Hepatocyte (in vitro differentiated cells): ENCODE results near the gene PHB1. TPM values are rescaled to one million over a fixed set of nuclear protein-coding genes. Genes with fewer than 3 reads are reported as not detected.

Source experiments
- DNase-seq: peaks from one replicate; pipeline ENCODE4 v3.0.0-alpha.2; 2016; ENCODE audit warnings: low spot score
- H2AFZ ChIP-seq: fragments of 200-600 bp; sonication (generic); 2 replicates; pipeline ENCODE4 v1.6.0; 2016; ENCODE audit warnings: antibody characterized with exemption, mild to moderate bottlenecking
- H3K27ac ChIP-seq: fragments of 200-600 bp; sonication (generic); 2 replicates; pipeline ENCODE4 v1.5.1; 2016; ENCODE audit warnings: mild to moderate bottlenecking
- H3K27me3 ChIP-seq: fragments of 200-600 bp; sonication (generic); 2 replicates; pipeline ENCODE4 v1.6.1; 2016
- H3K36me3 ChIP-seq: fragments of 200-600 bp; sonication (generic); replicated peaks from 2 replicates; pipeline ENCODE4 v1.5.1; 2016; ENCODE audit warnings: low read depth; ENCODE audit not compliant: insufficient read depth
- H3K4me1 ChIP-seq: fragments of 200-600 bp; sonication (generic); 2 replicates; pipeline ENCODE4 v1.5.1; 2016; ENCODE audit warnings: mild to moderate bottlenecking, moderate library complexity; ENCODE audit not compliant: insufficient read depth
- H3K4me2 ChIP-seq: fragments of 200-600 bp; sonication (generic); 2 replicates; pipeline ENCODE4 v1.6.0; 2016
- H3K4me3 ChIP-seq: fragments of 200-600 bp; sonication (generic); 2 replicates; pipeline ENCODE4 v1.5.1; 2016; ENCODE audit warnings: mild to moderate bottlenecking
- H3K79me2 ChIP-seq: fragments of 200-600 bp; sonication (generic); 2 replicates; pipeline ENCODE4 v1.6.0; 2017; ENCODE audit warnings: mild to moderate bottlenecking
- H3K9me2 ChIP-seq: fragments of 200-600 bp; sonication (generic); replicated peaks from 2 replicates; pipeline ENCODE4 v1.6.0; 2017; ENCODE audit warnings: mild to moderate bottlenecking; ENCODE audit not compliant: insufficient read depth
- H3K9me3 ChIP-seq: fragments of 200-600 bp; sonication (generic); 2 replicates; pipeline ENCODE4 v1.5.1; 2016; ENCODE audit warnings: low read depth, mild to moderate bottlenecking
- H4K20me1 ChIP-seq: fragments of 200-600 bp; sonication (generic); 2 replicates; pipeline ENCODE4 v1.6.0; 2016; ENCODE audit warnings: mild to moderate bottlenecking; ENCODE audit not compliant: insufficient read depth, poor library complexity, severe bottlenecking
- EZH2 ChIP-seq: fragments of 200-600 bp; sonication (generic); IDR thresholded peaks from 2 replicates; pipeline ENCODE4 v1.6.1; 2016; ENCODE audit warnings: antibody characterized with exemption, mild to moderate bottlenecking, borderline replicate concordance
- EZH2phosphoT487 ChIP-seq: fragments of 200-600 bp; sonication (generic); IDR thresholded peaks from one replicate; pipeline ENCODE4 v1.6.1; 2018; ENCODE audit warnings: antibody characterized with exemption, mild to moderate bottlenecking, low read depth, moderate library complexity; ENCODE audit not compliant: unreplicated experiment, severe bottlenecking
- WGBS: methylation state at CpG from one replicate; pipeline ENCODE4 v1.1.6; 2016; ENCODE audit warnings: low lambda C conversion rate; ENCODE audit errors: missing lambda C conversion rate; 5-methylcytosine and 5-hydroxymethylcytosine counted together
- polyA plus RNA-seq: library from polyadenylated mRNA; unstranded; fragments of >200 nt; fragmentation: Nextera tagmentation; extraction: Ambion mirVana; gene quantifications from 2 replicates; pipeline ENCODE4 v1.2.1, GENCODE V29; 2016
- total RNA-seq: library from RNA; depleted of rRNA; stranded (reverse); fragments of >200 nt; gene quantifications from 2 replicates; pipeline ENCODE4 v1.2.3, GENCODE V29; 2014
- TF ChIP-seq, protein P1 (sequence below): fragments of 200-600 bp; sonication (generic); IDR thresholded peaks from 2 replicates; pipeline ENCODE4 v1.5.1; 2016; ENCODE audit warnings: antibody characterized with exemption, mild to moderate bottlenecking; ENCODE audit not compliant: poor library complexity

The PHB1 gene
- total and polyA plus RNA-seq, 2 experiments from 2014 or later: 114 to 171 TPM

DNA sequence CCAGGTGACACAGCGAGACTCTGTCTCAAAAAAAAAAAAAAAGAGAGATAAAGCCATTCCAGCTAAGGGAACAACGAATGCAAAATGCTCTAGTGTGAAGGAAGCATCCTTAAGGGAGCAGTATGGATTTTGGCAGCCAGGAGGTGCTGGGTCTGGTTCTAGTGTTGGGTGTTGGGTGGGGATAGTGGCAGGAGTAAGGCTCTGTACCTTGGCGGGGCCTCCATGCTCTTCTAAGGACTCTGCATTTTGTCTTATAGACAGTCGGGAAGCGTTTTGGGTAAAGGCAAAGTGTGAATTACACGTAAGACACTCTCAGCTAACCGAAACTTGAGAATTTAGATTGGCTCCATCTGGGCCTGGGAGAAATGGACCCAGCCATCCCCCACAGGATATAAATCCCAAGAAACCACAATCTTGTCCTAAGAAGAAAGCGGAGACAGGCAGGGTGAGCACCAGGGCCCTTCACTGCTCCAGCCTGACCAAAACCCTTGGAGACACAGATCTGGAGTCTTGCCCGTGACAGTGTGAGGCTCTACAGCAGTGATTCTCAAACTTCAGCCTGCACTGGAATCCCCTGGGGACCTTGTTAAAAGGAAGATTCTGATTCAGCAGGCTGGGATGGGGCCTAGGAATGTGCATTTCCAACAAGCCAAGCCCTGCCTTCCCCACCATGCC lies 33.1 kb upstream of the PHB1 start:
- no peaks in the 10 kb centered on the region for H3K9me2 ChIP-seq
- no peak for DNase-seq
- peaks cover under 1% of the 10 kb centered on the region for H3K27me3 ChIP-seq
- H3K4me1 ChIP-seq: peaks cover 5% of the 10 kb centered on the region
- WGBS: 73% methylated on average over 9 of the region's 9 CpGs
- H3K9me3 ChIP-seq: no peaks in the 10 kb centered on the region
- H2AFZ ChIP-seq: no peak overlapping the region
- H3K36me3 ChIP-seq: no peaks in the 10 kb centered on the region
- TF ChIP-seq EZH2 (no peak), EZH2phosphoT487 (no peak)
- TF ChIP-seq, protein P1, sequence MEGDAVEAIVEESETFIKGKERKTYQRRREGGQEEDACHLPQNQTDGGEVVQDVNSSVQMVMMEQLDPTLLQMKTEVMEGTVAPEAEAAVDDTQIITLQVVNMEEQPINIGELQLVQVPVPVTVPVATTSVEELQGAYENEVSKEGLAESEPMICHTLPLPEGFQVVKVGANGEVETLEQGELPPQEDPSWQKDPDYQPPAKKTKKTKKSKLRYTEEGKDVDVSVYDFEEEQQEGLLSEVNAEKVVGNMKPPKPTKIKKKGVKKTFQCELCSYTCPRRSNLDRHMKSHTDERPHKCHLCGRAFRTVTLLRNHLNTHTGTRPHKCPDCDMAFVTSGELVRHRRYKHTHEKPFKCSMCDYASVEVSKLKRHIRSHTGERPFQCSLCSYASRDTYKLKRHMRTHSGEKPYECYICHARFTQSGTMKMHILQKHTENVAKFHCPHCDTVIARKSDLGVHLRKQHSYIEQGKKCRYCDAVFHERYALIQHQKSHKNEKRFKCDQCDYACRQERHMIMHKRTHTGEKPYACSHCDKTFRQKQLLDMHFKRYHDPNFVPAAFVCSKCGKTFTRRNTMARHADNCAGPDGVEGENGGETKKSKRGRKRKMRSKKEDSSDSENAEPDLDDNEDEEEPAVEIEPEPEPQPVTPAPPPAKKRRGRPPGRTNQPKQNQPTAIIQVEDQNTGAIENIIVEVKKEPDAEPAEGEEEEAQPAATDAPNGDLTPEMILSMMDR: no peak
- no peaks in the 10 kb centered on the region for H4K20me1 ChIP-seq
- no peak overlapping the region for H3K4me3 ChIP-seq
- no peaks in the 10 kb centered on the region for H3K79me2 ChIP-seq
- H3K4me2 ChIP-seq: no peak overlapping the region
- peak overlapping the region; percentile 34 for H3K27ac ChIP-seq

DNA sequence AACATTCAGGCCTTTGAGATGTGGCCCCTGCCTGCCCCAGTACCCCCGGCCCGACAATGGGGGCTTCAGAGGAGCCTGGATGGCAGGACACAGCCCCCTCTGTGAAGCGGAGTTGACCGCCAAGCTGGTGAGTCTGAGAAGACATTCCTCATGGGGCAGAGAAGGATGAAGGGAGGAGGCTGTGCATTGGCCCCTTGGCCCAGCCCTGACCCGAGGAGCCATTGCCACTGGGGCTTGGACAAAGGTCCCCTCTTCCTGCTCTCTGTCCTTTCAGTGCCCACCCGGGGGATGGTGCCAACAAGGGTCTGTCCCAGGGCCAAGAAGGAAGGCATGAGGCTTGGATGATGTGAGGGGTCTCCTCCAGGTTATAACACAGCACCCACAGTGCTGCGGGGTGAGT lies 30.9 kb upstream of the PHB1 start:
- Histone ChIP-seq H3K27me3 (peaks cover 10% of the 10 kb centered on the region), H4K20me1 (no peaks in the 10 kb centered on the region), H3K27ac (no peak overlapping the region), H3K4me1 (peaks cover 5% of the 10 kb centered on the region), H3K4me3 (no peak overlapping the region), H3K9me3 (no peaks in the 10 kb centered on the region), H3K4me2 (no peak overlapping the region), H3K36me3 (no peaks in the 10 kb centered on the region), H3K9me2 (no peaks in the 10 kb centered on the region), H2AFZ (no peak overlapping the region), H3K79me2 (no peaks in the 10 kb centered on the region)
- TF ChIP-seq EZH2 (no peak), EZH2phosphoT487 (no peak)
- TF ChIP-seq, protein P1: no peak
- WGBS: 94% methylated on average over 7 of the region's 7 CpGs
- no peak for DNase-seq

DNA sequence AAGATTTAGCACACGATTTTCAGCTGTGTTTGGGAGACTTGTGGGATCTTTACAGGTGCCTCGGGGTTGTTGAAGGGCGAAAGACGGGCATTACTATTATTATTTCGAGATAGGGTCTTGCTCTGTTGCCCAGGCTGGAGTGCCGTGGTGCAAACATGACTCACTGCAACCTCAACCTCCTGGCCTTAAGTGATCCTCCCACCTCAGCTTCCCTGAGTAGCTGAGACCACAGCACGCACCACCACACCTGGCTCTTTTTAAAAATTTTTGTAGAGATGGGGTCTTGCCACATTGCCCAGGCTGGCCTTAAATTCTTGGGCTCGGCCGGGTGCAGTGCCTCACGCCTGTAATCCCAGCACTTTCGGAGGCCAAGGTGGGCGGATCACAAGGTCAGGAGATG lies 29.7 kb upstream of the PHB1 start:
- no peak for DNase-seq
- 93% methylated on average over 11 of the region's 12 CpGs for WGBS
- H3K9me2 ChIP-seq: no peaks in the 10 kb centered on the region
- no peaks in the 10 kb centered on the region for H3K79me2 ChIP-seq
- no peaks in the 10 kb centered on the region for H3K36me3 ChIP-seq
- peaks cover 15% of the 10 kb centered on the region for H3K27me3 ChIP-seq
- H4K20me1 ChIP-seq: no peaks in the 10 kb centered on the region
- no peak for TF ChIP-seq EZH2phosphoT487
- TF ChIP-seq EZH2: no peak
- TF ChIP-seq, protein P1: no peak
- H2AFZ ChIP-seq: no peak overlapping the region
- peaks cover 5% of the 10 kb centered on the region for H3K4me1 ChIP-seq
- no peak overlapping the region for H3K27ac ChIP-seq
- no peak overlapping the region for H3K4me2 ChIP-seq
- H3K9me3 ChIP-seq: no peaks in the 10 kb centered on the region
- no peak overlapping the region for H3K4me3 ChIP-seq
